H9 (cell line): ENCODE measurements around the gene PANK2. TPM values are rescaled to one million over a fixed set of nuclear protein-coding genes. Genes with fewer than 3 reads are reported as not detected.
"Not testable (repeated sequence)": the region's sequence is repeated elsewhere in the genome, so short reads cannot be mapped to it uniquely, and the experiment has no call there.

Experiments used
- DNase-seq: peaks from one replicate; pipeline ENCODE4 v3.0.0-alpha.2; 2017
- H2AFZ ChIP-seq: one replicate; pipeline ENCODE4 v1.6.1; 2013; ENCODE audit warnings: mild to moderate bottlenecking, low read length, control low read depth, moderate library complexity
- H2AK5ac ChIP-seq: 2 replicates; pipeline ENCODE4 v1.6.1; 2013; ENCODE audit warnings: low read length, control low read depth, mixed read lengths; ENCODE audit not compliant: insufficient read length
- H2BK120ac ChIP-seq: one replicate; pipeline ENCODE4 v1.6.1; 2013; ENCODE audit warnings: low read depth, mild to moderate bottlenecking, low read length, control low read depth, inconsistent platforms; ENCODE audit not compliant: poor library complexity, severe bottlenecking
- H2BK12ac ChIP-seq: 2 replicates; pipeline ENCODE4 v1.6.1; 2013; ENCODE audit warnings: low read length, control low read depth, mixed read lengths, low read depth; ENCODE audit not compliant: insufficient read length
- H2BK15ac ChIP-seq: 2 replicates; pipeline ENCODE4 v1.6.1; 2013; ENCODE audit warnings: low read depth, low read length, control low read depth
- H2BK20ac ChIP-seq: one replicate; pipeline ENCODE4 v1.6.1; 2013; ENCODE audit warnings: low read depth, mild to moderate bottlenecking, low read length, control low read depth, inconsistent platforms; ENCODE audit not compliant: poor library complexity, severe bottlenecking
- H2BK5ac ChIP-seq: 2 replicates; pipeline ENCODE4 v1.6.1; 2013; ENCODE audit warnings: low read length, control low read depth, mixed read lengths; ENCODE audit not compliant: insufficient read length
- H3K14ac ChIP-seq: 2 replicates; pipeline ENCODE4 v1.6.1; 2013; ENCODE audit warnings: low read length, control low read depth; ENCODE audit not compliant: insufficient read depth
- H3K18ac ChIP-seq: 2 replicates; pipeline ENCODE4 v1.6.1; 2013; ENCODE audit warnings: low read depth, mild to moderate bottlenecking, mixed read lengths, low read length, control low read depth; ENCODE audit not compliant: insufficient read length
- H3K23ac ChIP-seq: 2 replicates; pipeline ENCODE4 v1.6.1; 2013; ENCODE audit warnings: low read length, control low read depth, mixed read lengths, low read depth; ENCODE audit not compliant: insufficient read length
- H3K23me2 ChIP-seq: 2 replicates; pipeline ENCODE4 v1.6.1; 2013; ENCODE audit warnings: low read depth, mild to moderate bottlenecking, mixed read lengths, low read length, control low read depth; ENCODE audit not compliant: insufficient read length, poor library complexity, severe bottlenecking
- H3K27ac ChIP-seq: 2 replicates; pipeline ENCODE4 v1.5.1; 2013; ENCODE audit warnings: low read length, control low read depth, mixed read lengths, low read depth; ENCODE audit not compliant: insufficient read length
- H3K27me3 ChIP-seq: 2 replicates; pipeline ENCODE4 v1.6.1; 2013; ENCODE audit warnings: low read length, control low read depth, inconsistent platforms; ENCODE audit not compliant: insufficient read depth
- H3K4ac ChIP-seq: 2 replicates; pipeline ENCODE4 v1.6.1; 2013; ENCODE audit warnings: low read depth, mild to moderate bottlenecking, control low read depth, inconsistent platforms, low read length, moderate library complexity
- H3K4me1 ChIP-seq: 2 replicates; pipeline ENCODE4 v1.6.1; 2013; ENCODE audit warnings: low read length, control low read depth, inconsistent platforms; ENCODE audit not compliant: insufficient read depth
- H3K4me2 ChIP-seq: 2 replicates; pipeline ENCODE4 v1.6.1; 2013; ENCODE audit warnings: low read length, control low read depth, mixed read lengths; ENCODE audit not compliant: insufficient read length, insufficient read depth
- H3K56ac ChIP-seq: 2 replicates; pipeline ENCODE4 v1.6.1; 2013; ENCODE audit warnings: low read depth, mild to moderate bottlenecking, mixed read lengths, low read length, control low read depth; ENCODE audit not compliant: insufficient read length
- H3K79me1 ChIP-seq: 2 replicates; pipeline ENCODE4 v1.6.1; 2013; ENCODE audit warnings: low read depth, mild to moderate bottlenecking, moderate library complexity, low read length, control low read depth, inconsistent platforms; ENCODE audit not compliant: insufficient read depth, poor library complexity, severe bottlenecking
- H3K79me2 ChIP-seq: 2 replicates; pipeline ENCODE4 v1.6.1; 2013; ENCODE audit warnings: low read length, control low read depth, inconsistent platforms; ENCODE audit not compliant: insufficient read depth
- H3K9ac ChIP-seq: 2 replicates; pipeline ENCODE4 v1.6.1; 2013; ENCODE audit warnings: low read length, control low read depth, mixed read lengths; ENCODE audit not compliant: insufficient read length; ENCODE audit errors: extremely low read depth
- H3K9me3 ChIP-seq: one replicate; pipeline ENCODE4 v1.6.1; 2013; ENCODE audit warnings: low read depth, low read length, inconsistent platforms; ENCODE audit not compliant: control insufficient read depth
- H3T11ph ChIP-seq: one replicate; pipeline ENCODE4 v1.6.1; 2013; ENCODE audit warnings: mild to moderate bottlenecking, low read length, control low read depth, inconsistent platforms
- H4K20me1 ChIP-seq: one replicate; pipeline ENCODE4 v1.6.1; 2013; ENCODE audit not compliant: control insufficient read depth, insufficient read length, insufficient read depth
- H4K5ac ChIP-seq: 2 replicates; pipeline ENCODE4 v1.6.1; 2013; ENCODE audit warnings: low read depth, mild to moderate bottlenecking, mixed read lengths, low read length, control low read depth; ENCODE audit not compliant: insufficient read length
- H4K8ac ChIP-seq: replicated peaks from 2 replicates; pipeline ENCODE4 v1.6.1; 2013; ENCODE audit warnings: low read length, control low read depth, mixed read lengths, low read depth; ENCODE audit not compliant: insufficient read length
- H4K91ac ChIP-seq: 2 replicates; pipeline ENCODE4 v1.6.1; 2013; ENCODE audit warnings: low read depth, mild to moderate bottlenecking, moderate library complexity, mixed read lengths, low read length, control low read depth; ENCODE audit not compliant: insufficient read length
- H3K27ac Mint-ChIP-seq, 3 experiments: 2 replicates in 2 of 3; 3 replicates in 1 of 3; pipeline ENCODE4 v1.8.0; 2020 to 2021; ENCODE audit warnings: mixed read lengths in 3 of 3, mild to moderate bottlenecking in 1 of 3, moderate library complexity in 1 of 3
- H3K27me3 Mint-ChIP-seq: 2 replicates; pipeline ENCODE4 v1.8.0; 2021; ENCODE audit warnings: low read depth, mild to moderate bottlenecking, moderate library complexity, mixed read lengths
- H3K36me3 Mint-ChIP-seq, 3 experiments: 2 replicates in 2 of 3; 3 replicates in 1 of 3; pipeline ENCODE4 v1.8.0; 2020 to 2021; ENCODE audit warnings: low read depth in 3 of 3, mixed read lengths in 3 of 3; ENCODE audit not compliant: insufficient read depth in 1 of 3
- H3K4me1 Mint-ChIP-seq, 2 experiments: 2 replicates each; pipeline ENCODE4 v1.8.0; 2020; ENCODE audit warnings: mixed read lengths in 2 of 2
- H3K4me3 Mint-ChIP-seq, 2 experiments: 2 replicates in 1 of 2; 3 replicates in 1 of 2; pipeline ENCODE4 v1.8.0; 2020 to 2021; ENCODE audit warnings: mild to moderate bottlenecking in 2 of 2, mixed read lengths in 2 of 2, moderate library complexity in 1 of 2
- H3K9me3 Mint-ChIP-seq, 2 experiments: 2 replicates in 1 of 2; 3 replicates in 1 of 2; pipeline ENCODE4 v1.8.0; 2020; ENCODE audit warnings: mild to moderate bottlenecking in 2 of 2, mixed read lengths in 2 of 2, moderate library complexity in 1 of 2
- CTCF ChIP-seq: fragments of 200-600 bp; sonication (generic); conservative IDR thresholded peaks from 3 replicates; pipeline ENCODE4 v1.8.0; 2021; ENCODE audit warnings: antibody characterized with exemption, mild to moderate bottlenecking
- WGBS: extraction: QIAGEN DNeasy Blood & Tissue Kit; methylation state at CpG from one replicate; pipeline ENCODE4 v1.1.7; 2013; ENCODE audit warnings: missing lambda C conversion rate, low lambda C conversion rate, mixed read lengths; ENCODE audit not compliant: insufficient read length; ENCODE audit errors: extremely low coverage; 5-methylcytosine and 5-hydroxymethylcytosine counted together
- long read RNA-seq: library from polyadenylated mRNA; unstranded; transcript quantifications from one replicate; pipeline ENCODE4 v2.0.0, GENCODE V29; 2020
- total RNA-seq: library from RNA; stranded (reverse); gene quantifications from 2 replicates; pipeline ENCODE4 v1.2.1, GENCODE V29; 2021

The PANK2 gene
- 61.0 and 65.4 TPM in 2 replicates for total RNA-seq
- long read RNA-seq, full-length matches to known transcripts, result 11 of 59 reads
- long read RNA-seq, partial matches to known transcripts, result 3 of 59 reads
- long read RNA-seq, other reads (novel, unspliced or antisense), result 45 of 59 reads

- H3K23me2 ChIP-seq, result peaks cover 20% of the 10 kb centered on the region
- H3K14ac ChIP-seq, result peak within 1 kb of the TSS; percentile 98
- no peak within 1 kb of the TSS for H2BK20ac ChIP-seq
- Mint-ChIP-seq H3K36me3 (peaks cover 27 to 49% (median 34%) of the 10 kb centered on the region in 3 experiments), H3K27me3 (no peaks in the 10 kb centered on the region), H3K27ac (peak within 1 kb of the TSS; percentile 95 to 99 (median 95)), H3K9me3 (peaks cover 4 to 5% of the 10 kb centered on the region in 2 experiments; a peak in 2 of 5 replicates), H3K4me3 (peak within 1 kb of the TSS; percentile 93 to 96), H3K4me1 (peaks cover 39 to 44% of the 10 kb centered on the region in 2 experiments)
- peaks cover 4% of the 10 kb centered on the region; the same call in 1 of the 2 replicates for H3K4me1 ChIP-seq
- H2BK12ac ChIP-seq, result no peak within 1 kb of the TSS
- H2AFZ ChIP-seq, result no peak within 1 kb of the TSS
- no peak within 1 kb of the TSS; the same call in 1 of the 2 replicates for H3K4ac ChIP-seq
- peak; percentile 99 for DNase-seq
- H3K9me3 ChIP-seq, result no peaks in the 10 kb centered on the region
- peak within 1 kb of the TSS; percentile 1 for H2AK5ac ChIP-seq
- H4K20me1 ChIP-seq, result no peaks in the 10 kb centered on the region
- H3K18ac ChIP-seq, result peak within 1 kb of the TSS; percentile 99
- H4K8ac ChIP-seq, result no peak within 1 kb of the TSS
- peak; percentile 30; the same call in 2 of the 3 replicates for TF ChIP-seq CTCF
- H3K4me2 ChIP-seq, result peak within 1 kb of the TSS; percentile 83
- peaks cover 44% of the 10 kb centered on the region for H3K79me2 ChIP-seq
- no peak within 1 kb of the TSS for H4K91ac ChIP-seq
- no peak within 1 kb of the TSS for H2BK5ac ChIP-seq
- H3K56ac ChIP-seq, result peak within 1 kb of the TSS; percentile 20
- no CpG with 5 or more reads among the region's 72 CpGs for WGBS
- H2BK120ac ChIP-seq, result peak within 1 kb of the TSS; percentile 96
- peak within 1 kb of the TSS; percentile 10 for H4K5ac ChIP-seq
- no peak within 1 kb of the TSS for H3T11ph ChIP-seq
- peak within 1 kb of the TSS; percentile 67 for H3K27ac ChIP-seq
- no peaks in the 10 kb centered on the region for H3K79me1 ChIP-seq
- no peak within 1 kb of the TSS for H2BK15ac ChIP-seq
- H3K23ac ChIP-seq, result no peak within 1 kb of the TSS
- peak within 1 kb of the TSS; percentile 96 for H3K9ac ChIP-seq
- no peaks in the 10 kb centered on the region for H3K27me3 ChIP-seq
Measured at GRCh38 chr20:3888622-3889488, at the start of gene PANK2. PANK2 (plus strand) TSS chr20:3889387.

- H3K9ac ChIP-seq, H3K4me1 Mint-ChIP-seq, H3T11ph ChIP-seq, H2BK20ac ChIP-seq, DNase-seq, H2BK5ac ChIP-seq, H2BK12ac ChIP-seq, H4K20me1 ChIP-seq, H3K4me3 Mint-ChIP-seq, H3K9me3 Mint-ChIP-seq, H3K27me3 ChIP-seq, H3K27ac Mint-ChIP-seq, H3K4me2 ChIP-seq, H3K79me2 ChIP-seq, H3K27ac ChIP-seq, H3K23ac ChIP-seq, H3K27me3 Mint-ChIP-seq, H2BK120ac ChIP-seq, H4K8ac ChIP-seq, H3K14ac ChIP-seq, H3K56ac ChIP-seq, H3K4me1 ChIP-seq, H3K18ac ChIP-seq, H4K91ac ChIP-seq, H2BK15ac ChIP-seq, H2AK5ac ChIP-seq, H2AFZ ChIP-seq, H3K36me3 Mint-ChIP-seq, H3K79me1 ChIP-seq, H4K5ac ChIP-seq, H3K4ac ChIP-seq, H3K23me2 ChIP-seq, H3K9me3 ChIP-seq: not testable (repeated sequence)
- no CpG with 5 or more reads among the region's 7 CpGs for WGBS
Measured at GRCh38 chr20:3840201-3840600, 49.0 kb upstream of the PANK2 start.
